H1 (cell line): ENCODE data around the gene SPEM1. TPM values are rescaled to one million over a fixed set of nuclear protein-coding genes. Genes with fewer than 3 reads are reported as not detected.

Source experiments
- CTCF ChIA-PET: fragments of 300-600 bp; sonication (Branson Sonifier 250); formaldehyde crosslinking; loops from one replicate; lab custom pipeline; 2021; ENCODE audit not compliant: partially characterized antibody; lab: Charles Lee
- POLR2A ChIA-PET: fragments of 300-600 bp; sonication (Branson Sonifier 250); formaldehyde crosslinking; loops from one replicate; lab custom pipeline; 2021; ENCODE audit warnings: inconsistent platforms; ENCODE audit not compliant: partially characterized antibody; lab: Charles Lee
- DNase-seq, 2 experiments: peaks; one replicate each; pipeline versions ENCODE4 v3.0.0 to v3.0.0-alpha.2; 2010 to 2022; ENCODE audit warnings: low spot score in 2 of 2, low read depth in 1 of 2, mixed read lengths in 1 of 2
- FAIRE-seq: peaks from 2 replicates; lab custom pipeline; 2011; peaks lifted over from hg19 to GRCh38; lab: Jason Lieb, UNC
- H2AFZ ChIP-seq: 2 replicates; pipeline ENCODE4 v1.8.1; 2012; ENCODE audit warnings: low read length, inconsistent platforms
- H2AK5ac ChIP-seq: 2 replicates; pipeline ENCODE4 v1.6.1; 2013; ENCODE audit warnings: low read depth, low read length
- H2BK120ac ChIP-seq: replicated peaks from 2 replicates; pipeline ENCODE3; 2013; ENCODE audit warnings: low read depth, low read length, inconsistent platforms
- H2BK12ac ChIP-seq: 2 replicates; pipeline ENCODE4 v1.6.1; 2013; ENCODE audit warnings: low read depth, low read length
- H2BK15ac ChIP-seq: 2 replicates; pipeline ENCODE4 v1.6.1; 2013; ENCODE audit warnings: low read length
- H2BK20ac ChIP-seq: 2 replicates; pipeline ENCODE4 v1.6.1; 2013; ENCODE audit warnings: low read length
- H2BK5ac ChIP-seq: 2 replicates; pipeline ENCODE4 v1.6.1; 2013; ENCODE audit warnings: low read depth, low read length
- H3K14ac ChIP-seq: 2 replicates; pipeline ENCODE4 v1.6.1; 2013; ENCODE audit warnings: inconsistent platforms; ENCODE audit not compliant: insufficient read length
- H3K18ac ChIP-seq: 2 replicates; pipeline ENCODE4 v1.6.1; 2013; ENCODE audit warnings: low read length; ENCODE audit errors: extremely low read depth
- H3K23ac ChIP-seq: 2 replicates; pipeline ENCODE4 v1.6.1; 2013; ENCODE audit warnings: inconsistent platforms; ENCODE audit not compliant: insufficient read length
- H3K23me2 ChIP-seq: 2 replicates; pipeline ENCODE4 v1.6.1; 2013; ENCODE audit warnings: low read depth, low read length
- H3K27ac ChIP-seq: 2 replicates; pipeline ENCODE4 v1.6.1; 2011; ENCODE audit warnings: low read depth, low read length, inconsistent platforms
- H3K27me3 ChIP-seq, 4 experiments: replicated peaks in 1 of 4; 1 replicate in 1 of 4; 2 replicates in 3 of 4; pipeline versions ENCODE4 v1.6.1 to v1.8.1; 2011 to 2013; ENCODE audit warnings: low read length in 3 of 4, mild to moderate bottlenecking in 3 of 4, inconsistent platforms in 2 of 4, mixed read lengths in 2 of 4, moderate library complexity in 1 of 4; ENCODE audit not compliant: control insufficient read depth in 3 of 4, insufficient read depth in 3 of 4; ENCODE audit errors: extremely low read depth in 1 of 4
- H3K36me3 ChIP-seq, 4 experiments: 2 replicates each; pipeline versions ENCODE4 v1.6.1 to v1.8.1; 2011 to 2013; ENCODE audit warnings: mild to moderate bottlenecking in 4 of 4, low read length in 3 of 4, moderate library complexity in 2 of 4, control low read depth in 1 of 4, inconsistent platforms in 1 of 4; ENCODE audit not compliant: insufficient read depth in 4 of 4, control insufficient read depth in 2 of 4
- H3K4ac ChIP-seq: replicated peaks from 2 replicates; pipeline ENCODE3; 2013; ENCODE audit warnings: low read length, low read depth, mixed read lengths, inconsistent platforms; ENCODE audit not compliant: insufficient read length
- H3K4me1 ChIP-seq, 4 experiments: replicated peaks in 1 of 4; 1 replicate in 1 of 4; 2 replicates in 3 of 4; pipeline versions ENCODE4 v1.6.1 to v1.8.1; 2011 to 2013; ENCODE audit warnings: low read length in 3 of 4, inconsistent platforms in 2 of 4, mixed read lengths in 1 of 4; ENCODE audit not compliant: insufficient read depth in 4 of 4, control insufficient read depth in 3 of 4
- H3K4me2 ChIP-seq, 2 experiments: 2 replicates each; pipeline versions ENCODE4 v1.6.1 to v1.8.1; 2011 to 2013; ENCODE audit warnings: low read depth in 2 of 2, low read length in 2 of 2, control low read depth in 1 of 2, inconsistent platforms in 1 of 2, mild to moderate bottlenecking in 1 of 2; ENCODE audit not compliant: insufficient read depth in 1 of 2
- H3K4me3 ChIP-seq, 4 experiments: fragments of 200-600, 300-600 bp in 1 of 4; sonication (generic), shearing (Covaris generic), sonication (Bioruptor Twin) in 1 of 4; 2 replicates each; pipeline versions ENCODE4 v1.5.1 to v1.8.1; 2011 to 2016; ENCODE audit warnings: low read length in 4 of 4, low read depth in 3 of 4, control low read depth in 2 of 4, inconsistent platforms in 2 of 4, mild to moderate bottlenecking in 2 of 4, mixed read lengths in 1 of 4, moderate library complexity in 1 of 4; ENCODE audit not compliant: insufficient read depth in 2 of 4; ENCODE audit errors: extremely low read depth in 1 of 4
- H3K56ac ChIP-seq: replicated peaks from 2 replicates; pipeline ENCODE3; 2013; ENCODE audit warnings: low read depth, mild to moderate bottlenecking, mixed read lengths, low read length, inconsistent platforms; ENCODE audit not compliant: insufficient read length
- H3K79me1 ChIP-seq: 2 replicates; pipeline ENCODE4 v1.6.1; 2013; ENCODE audit warnings: low read depth, low read length, control low read depth
- H3K79me2 ChIP-seq, 2 experiments: 2 replicates each; pipeline versions ENCODE4 v1.6.1 to v1.8.1; 2012 to 2013; ENCODE audit warnings: low read length in 2 of 2, mild to moderate bottlenecking in 2 of 2, inconsistent platforms in 1 of 2; ENCODE audit not compliant: insufficient read depth in 2 of 2, control insufficient read depth in 1 of 2
- H3K9ac ChIP-seq, 4 experiments: replicated peaks in 1 of 4; 1 replicate in 1 of 4; 2 replicates in 3 of 4; pipeline versions ENCODE4 v1.6.1 to v1.8.1; 2011 to 2013; ENCODE audit warnings: low read depth in 3 of 4, low read length in 3 of 4, control low read depth in 2 of 4, mild to moderate bottlenecking in 2 of 4, moderate library complexity in 2 of 4, inconsistent platforms in 1 of 4; ENCODE audit errors: extremely low read depth in 1 of 4
- H3K9me3 ChIP-seq, 2 experiments: 2 replicates each; pipeline versions ENCODE4 v1.6.1 to v1.8.1; 2012 to 2013; ENCODE audit warnings: mild to moderate bottlenecking in 2 of 2, moderate library complexity in 2 of 2, control low read depth in 1 of 2, inconsistent platforms in 1 of 2, low read depth in 1 of 2, low read length in 1 of 2, mixed read lengths in 1 of 2; ENCODE audit not compliant: insufficient read depth in 2 of 2
- H4K20me1 ChIP-seq, 2 experiments: replicated peaks in 1 of 2; 2 replicates each; pipeline versions ENCODE3 to v1.8.1; 2011 to 2013; ENCODE audit warnings: inconsistent platforms in 2 of 2, low read length in 2 of 2, mild to moderate bottlenecking in 1 of 2; ENCODE audit not compliant: insufficient read depth in 2 of 2, control insufficient read depth in 1 of 2
- H4K5ac ChIP-seq: 2 replicates; pipeline ENCODE4 v1.6.1; 2013; ENCODE audit warnings: low read length, low read depth, mixed read lengths, inconsistent platforms; ENCODE audit not compliant: insufficient read length
- H4K8ac ChIP-seq: 2 replicates; pipeline ENCODE4 v1.8.0; 2013; ENCODE audit warnings: mild to moderate bottlenecking, moderate library complexity, low read length, inconsistent platforms; ENCODE audit not compliant: insufficient read depth; ENCODE audit errors: extremely low read depth
- H4K91ac ChIP-seq: replicated peaks from 2 replicates; pipeline ENCODE3; 2013; ENCODE audit warnings: low read length, mixed read lengths, inconsistent platforms; ENCODE audit not compliant: insufficient read length
- CHD1 ChIP-seq: IDR thresholded peaks from 2 replicates; pipeline ENCODE4 v1.6.1; 2012; ENCODE audit warnings: low read depth, low read length, improper control_type of control experiment
- POLR2A ChIP-seq, 2 experiments: IDR thresholded peaks; 1 replicate in 1 of 2; 2 replicates in 1 of 2; pipeline ENCODE4 v1.6.1; 2011; ENCODE audit warnings: low read depth in 2 of 2, low read length in 2 of 2, mild to moderate bottlenecking in 2 of 2; ENCODE audit errors: control extremely low read depth in 1 of 2
- SIX5 ChIP-seq: IDR thresholded peaks from 2 replicates; pipeline ENCODE4 v1.6.1; 2011; ENCODE audit warnings: mild to moderate bottlenecking, low read depth, low read length
- WGBS, 2 experiments: shearing (Covaris generic) in 1 of 2; methylation state at CpG; one replicate each; pipeline versions ENCODE4 v1.1.6 to v1.1.7; 2013 to 2015; ENCODE audit warnings: low lambda C conversion rate in 2 of 2, mixed read lengths in 2 of 2, inconsistent platforms in 1 of 2, low coverage in 1 of 2, missing lambda C conversion rate in 1 of 2; ENCODE audit not compliant: insufficient replicate concordance in 2 of 2, insufficient coverage in 1 of 2, insufficient read length in 1 of 2; ENCODE audit errors: extremely low coverage in 1 of 2, missing lambda C conversion rate in 1 of 2; 5-methylcytosine and 5-hydroxymethylcytosine counted together
- polyA plus RNA-seq, 7 experiments: library from polyadenylated mRNA; depleted of rRNA in 3 of 7; stranded (reverse) in 5 of 7; unstranded in 2 of 7; fragments of >200 nt in 5 of 7; fragments of 200-250 nt in 2 of 7; gene quantifications; 1 replicate in 5 of 7; 2 replicates in 1 of 7; 4 replicates in 1 of 7; pipeline versions ENCODE4 v1.2.1 to v1.2.3, GENCODE V29; 2011 to 2013; ENCODE audit warnings: missing spikeins in 2 of 7, mixed read lengths in 2 of 7
- total RNA-seq: library from RNA; stranded (reverse); fragmentation: NEBNext Ultra II Directional; extraction: Animal tissue kit (Norgen Biotek cat#: 25700); gene quantifications from 2 replicates; pipeline ENCODE4 v1.2.1, GENCODE V29; 2021
- TF ChIP-seq, protein P1 (sequence below): IDR thresholded peaks from 2 replicates; pipeline ENCODE4 v1.6.1; 2011; ENCODE audit warnings: low read length, improper control_type of control experiment

SPEM1 gene
- total and polyA plus RNA-seq, 2 of the 8 experiments (the other 6 are each of a cell fraction or from before 2014, with no cell fraction given) = not detected

DNA sequence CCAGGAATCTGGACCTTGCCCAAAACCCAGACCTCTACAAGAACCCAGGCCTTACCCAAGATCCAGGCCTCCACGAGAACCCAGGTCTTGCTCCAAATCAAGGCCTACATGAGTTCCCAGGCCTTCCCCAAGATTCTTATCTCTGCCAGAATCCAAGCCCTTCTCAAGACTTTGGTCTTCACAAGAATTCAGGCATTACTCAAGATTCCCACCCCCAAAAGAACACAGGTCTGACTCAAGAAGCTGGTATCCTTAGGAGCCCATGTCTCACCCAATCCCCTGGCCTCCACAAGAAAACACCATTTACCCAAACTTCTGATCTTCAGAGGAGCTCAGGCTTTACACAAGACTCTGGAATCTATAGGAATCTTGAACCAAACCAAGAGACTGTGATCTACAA is 11.1 kb downstream of the SPEM1 start:
- Histone ChIP-seq H3K27ac (no peak overlapping the region), H3K79me2 (no peaks in the 10 kb centered on the region), H2BK120ac (no peak overlapping the region), H3K56ac (no peak overlapping the region), H3K23me2 (peaks cover 6% of the 10 kb centered on the region), H3K36me3 (no peaks in the 10 kb centered on the region), H3K4ac (no peak overlapping the region), H3K18ac (no peak overlapping the region), H4K20me1 (no peaks in the 10 kb centered on the region), H2AFZ (no peak overlapping the region), H3K14ac (no peak overlapping the region), H2BK15ac (no peak overlapping the region), H2BK20ac (no peak overlapping the region), H2BK12ac (no peak overlapping the region), H4K5ac (no peak overlapping the region), H3K9ac (no peak overlapping the region), H3K9me3 (no peaks in the 10 kb centered on the region), H3K4me3 (no peak overlapping the region), H3K4me2 (no peak overlapping the region), H3K4me1 (peaks cover 0 to 3% (median 1%) of the 10 kb centered on the region in 4 experiments; a peak in 4 of 7 replicates), H4K8ac (no peak overlapping the region), H4K91ac (no peak overlapping the region), H3K79me1 (no peaks in the 10 kb centered on the region), H2AK5ac (no peak overlapping the region), H2BK5ac (no peak overlapping the region), H3K27me3 (peaks cover 0 to 2% (median 0%) of the 10 kb centered on the region in 4 experiments; a peak in 2 of 7 replicates), H3K23ac (no peak overlapping the region)
- ChIA-PET POLR2A (interaction anchor here (1.2 to 2.2 kb wide), 5 partner anchors 25 to 54 kb away, joined by 3 to 6 read pairs (median 4); partner anchors contain the start of gene TMEM256), CTCF (interaction anchor here (0.6 to 2.4 kb wide), 3 partner anchors 18 to 56 kb away, joined by 3 to 6 read pairs (median 4); no protein-coding TSS in a partner anchor)
- TF ChIP-seq CHD1 (no peak), SIX5 (no peak), POLR2A (IDR thresholded peaks at IDR 0.05; ENCODE audit: control extremely low read depth in 1 of 2, low read depth in 2 of 2, low read length in 2 of 2) (no peak)
- TF ChIP-seq, protein P1, sequence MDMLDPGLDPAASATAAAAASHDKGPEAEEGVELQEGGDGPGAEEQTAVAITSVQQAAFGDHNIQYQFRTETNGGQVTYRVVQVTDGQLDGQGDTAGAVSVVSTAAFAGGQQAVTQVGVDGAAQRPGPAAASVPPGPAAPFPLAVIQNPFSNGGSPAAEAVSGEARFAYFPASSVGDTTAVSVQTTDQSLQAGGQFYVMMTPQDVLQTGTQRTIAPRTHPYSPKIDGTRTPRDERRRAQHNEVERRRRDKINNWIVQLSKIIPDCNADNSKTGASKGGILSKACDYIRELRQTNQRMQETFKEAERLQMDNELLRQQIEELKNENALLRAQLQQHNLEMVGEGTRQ = no peak
- no peak for FAIRE-seq
- DNase-seq = no peak
- 94% methylated on average over 1 of the region's 1 CpG; no CpG with 5 or more reads in 1 of the 2 experiments for WGBS, 2 experiments
